GM23248 (cell line): ENCODE measurements around the gene LTO1.

ENCODE experiments used
- EZH2 ChIP-seq: fragments of 200-600 bp; sonication (generic); IDR thresholded peaks from 2 replicates; pipeline ENCODE4 v1.6.1; 2018; ENCODE audit warnings: antibody characterized with exemption, mild to moderate bottlenecking; ENCODE audit not compliant: insufficient read depth, poor library complexity, severe bottlenecking
- EZH2phosphoT487 ChIP-seq: fragments of 200-600 bp; sonication (generic); IDR thresholded peaks from 2 replicates; pipeline ENCODE4 v1.6.1; 2018; ENCODE audit warnings: antibody characterized with exemption, moderate library complexity, mild to moderate bottlenecking, low read depth; ENCODE audit not compliant: insufficient read depth

DNA sequence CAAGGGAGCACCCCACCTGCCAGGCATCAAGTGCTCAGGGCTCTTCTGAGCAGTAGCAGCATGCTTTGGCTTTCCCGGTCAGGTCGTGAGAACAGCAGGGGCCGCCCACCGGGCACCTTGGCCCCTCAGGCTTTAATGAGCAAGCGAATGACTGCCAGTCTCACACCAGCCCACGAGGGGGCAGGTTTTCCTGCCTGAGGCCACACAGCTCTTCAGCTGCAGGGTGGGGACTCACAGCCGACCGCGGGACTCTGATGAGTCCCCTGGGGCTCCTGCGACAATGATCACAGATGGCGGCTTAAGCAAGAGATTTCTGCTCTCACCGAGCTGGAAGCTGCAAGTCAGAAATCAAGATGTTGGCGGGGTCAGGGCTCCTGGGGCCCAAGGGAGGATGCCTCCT, 43.0 kb upstream of the LTO1 start:
- TF ChIP-seq EZH2: no peak
- no peak for TF ChIP-seq EZH2phosphoT487
